HepG2 (cell line): ENCODE results near the gene KCNT2. TPM values are rescaled to one million over a fixed set of nuclear protein-coding genes. Genes with fewer than 3 reads are reported as not detected.

Source experiments
- ATAC-seq: fragments of 200-7000 bp; cut with Tn5 transposase; 3 replicates; pipeline ENCODE4 v1.9.1; 2020; ENCODE audit warnings: mild to moderate bottlenecking, moderate library complexity
- BruUV-seq: library from RNA; stranded (reverse); fragments of 400-500 nt; replicated peaks from 2 replicates; lab custom pipeline; 2021; lab: Mats Ljungman, UMichigan
- CTCF ChIA-PET: fragments of 300-600 bp; formaldehyde crosslinking; extraction: SDS; loops from one replicate; lab custom pipeline; 2021; ENCODE audit warnings: low total read pairs, inconsistent platforms, low intra/inter-chr PET ratio; lab: Yijun Ruan, JAX
- POLR2A ChIA-PET: fragments of 350-600 bp; sonication (Branson Sonifier 250); formaldehyde crosslinking; loops from one replicate; lab custom pipeline; 2020; ENCODE audit warnings: antibody characterized with exemption, inconsistent platforms; lab: Yijun Ruan, JAX
- DNase-seq: peaks from one replicate; pipeline ENCODE4 v3.0.0-alpha.2; 2015; ENCODE audit warnings: low spot score
- FAIRE-seq: peaks from 3 replicates; lab custom pipeline; 2011; peaks lifted over from hg19 to GRCh38; lab: Jason Lieb, UNC
- H2AFZ ChIP-seq: one replicate; pipeline ENCODE4 v1.6.1; 2011; ENCODE audit warnings: low read length, inconsistent platforms
- H3K27ac ChIP-seq: fragments of 300-600 bp; 3 replicates; pipeline ENCODE4 v1.8.0; 2011; ENCODE audit warnings: mixed run types, mild to moderate bottlenecking, mixed read lengths, low read length, inconsistent platforms; ENCODE audit not compliant: insufficient read depth; ENCODE audit errors: extremely low read length
- H3K27me3 ChIP-seq, 2 experiments: fragments of 200-600 bp in 1 of 2; 2 replicates in 1 of 2; 3 replicates in 1 of 2; pipeline versions ENCODE4 v1.6.0 to v1.8.0; 2011; ENCODE audit warnings: low read length in 2 of 2, mild to moderate bottlenecking in 2 of 2, moderate library complexity in 2 of 2, inconsistent platforms in 1 of 2; ENCODE audit not compliant: insufficient read depth in 2 of 2, control insufficient read depth in 1 of 2
- H3K36me3 ChIP-seq, 2 experiments: fragments of 200-600 bp in 1 of 2; replicated peaks in 1 of 2; 2 replicates in 1 of 2; 3 replicates in 1 of 2; pipeline versions ENCODE4 v1.5.1 to v1.8.0; 2011; ENCODE audit warnings: low read length in 2 of 2, inconsistent platforms in 1 of 2; ENCODE audit not compliant: insufficient read depth in 2 of 2, control insufficient read depth in 1 of 2
- H3K4me1 ChIP-seq: 2 replicates; pipeline ENCODE4 v1.5.1; 2012; ENCODE audit warnings: low read length, inconsistent platforms; ENCODE audit not compliant: insufficient read depth
- H3K4me2 ChIP-seq: 2 replicates; pipeline ENCODE4 v1.6.0; 2011; ENCODE audit warnings: low read depth, low read length, inconsistent platforms
- H3K4me3 ChIP-seq, 3 experiments: fragments of 200-600 bp in 1 of 3; sonication (generic), shearing (Covaris generic) in 1 of 3; replicated peaks in 1 of 3; 2 replicates each; pipeline ENCODE4 v1.5.1; 2011 to 2016; ENCODE audit warnings: low read length in 3 of 3, inconsistent platforms in 2 of 3, low read depth in 2 of 3, mild to moderate bottlenecking in 2 of 3, control low read depth in 1 of 3, mixed read lengths in 1 of 3; ENCODE audit not compliant: insufficient read depth in 1 of 3
- H3K79me2 ChIP-seq: one replicate; pipeline ENCODE4 v1.6.1; 2011; ENCODE audit warnings: low read length, inconsistent platforms; ENCODE audit not compliant: insufficient read depth
- H3K9ac ChIP-seq: 2 replicates; pipeline ENCODE4 v1.6.0; 2011; ENCODE audit warnings: mild to moderate bottlenecking, low read depth, low read length, inconsistent platforms; ENCODE audit not compliant: insufficient read depth
- H3K9me3 ChIP-seq: 2 replicates; pipeline ENCODE4 v1.5.1; 2012; ENCODE audit warnings: mild to moderate bottlenecking, low read length
- H4K20me1 ChIP-seq: 2 replicates; pipeline ENCODE4 v1.6.0; 2011; ENCODE audit warnings: inconsistent platforms, mild to moderate bottlenecking, low read length, moderate library complexity; ENCODE audit not compliant: insufficient read depth
- CENPT ChIP-seq: sonication (generic); formaldehyde crosslinking; IDR thresholded peaks from 2 replicates; pipeline ENCODE4 v1.8.0; 2022; ENCODE audit warnings: low read depth, mild to moderate bottlenecking, moderate library complexity, missing genetic modification reagents
- TBP ChIP-seq: sonication (generic); formaldehyde crosslinking; IDR thresholded peaks from 2 replicates; pipeline ENCODE4 v1.5.0; 2020; ENCODE audit warnings: missing genetic modification reagents
- TEAD2 ChIP-seq: sonication (generic); formaldehyde crosslinking; IDR thresholded peaks from 2 replicates; pipeline ENCODE4 v1.9.0; 2021; ENCODE audit warnings: missing genetic modification reagents
- ZBTB44 ChIP-seq: sonication (generic); formaldehyde crosslinking; IDR thresholded peaks from 2 replicates; pipeline ENCODE4 v1.4.0; 2020; ENCODE audit warnings: missing genetic modification reagents
- ZFP1 ChIP-seq: IDR thresholded peaks from 2 replicates; pipeline ENCODE4 v1.6.1; 2016
- ZNF597 ChIP-seq: sonication (generic); formaldehyde crosslinking; IDR thresholded peaks from 2 replicates; pipeline ENCODE4 v1.5.0; 2020; ENCODE audit warnings: missing genetic modification reagents
- WGBS: methylation state at CpG from one replicate; pipeline ENCODE4 v1.1.6; 2017; ENCODE audit warnings: low lambda C conversion rate; 5-methylcytosine and 5-hydroxymethylcytosine counted together
- in situ Hi-C: cut with HindIII; loops from 2 replicates; pipeline ENCODE4 v1.10.0; 2017; ENCODE audit warnings: low pct_unique_long_range_greater_than_20kb; ENCODE audit not compliant: extremely low pct_ligation_motif_present
- intact Hi-C: fragments of 100-400 bp; cut with micrococcal nuclease; formaldehyde crosslinking; loops from one replicate; pipeline ENCODE4 v1.10.0; 2022; ENCODE audit not compliant: unreplicated experiment
- polyA plus RNA-seq, 8 experiments: library from polyadenylated mRNA; depleted of rRNA in 3 of 8; stranded (reverse) in 7 of 8; unstranded in 1 of 8; fragments of >200 nt; fragmentation: Illumina TruSeq in 4 of 8; extraction: Trizol in 4 of 8; gene quantifications; 2 replicates each; pipeline versions ENCODE4 v1.2.1 to v1.2.3, GENCODE V29; 2011 to 2016; ENCODE audit warnings: low read depth in 4 of 8, missing spikeins in 1 of 8, mixed read lengths in 1 of 8; ENCODE audit not compliant: insufficient read depth in 1 of 8
- total RNA-seq, 5 experiments: library from RNA; depleted of rRNA; stranded (reverse); fragments of >200 nt; fragmentation: Illumina TruSeq; extraction: Trizol; gene quantifications; 2 replicates each; pipeline ENCODE4 v1.2.3, GENCODE V29; 2016; ENCODE audit warnings: low read depth in 1 of 5
- TF ChIP-seq, protein P1 (sequence below): IDR thresholded peaks from 2 replicates; pipeline ENCODE4 v1.6.1; 2016; ENCODE audit warnings: missing biosample characterization, missing genetic modification reagents, low read depth
- TF ChIP-seq, protein P2 (sequence below): sonication (generic); formaldehyde crosslinking; conservative IDR thresholded peaks from 2 replicates; pipeline ENCODE4 v1.4.0; 2020; ENCODE audit warnings: missing genetic modification reagents

KCNT2 gene
- total and polyA plus RNA-seq, 2 of the 13 experiments (the other 11 are each of a cell fraction or from before 2014, with no cell fraction given), result not detected

- no TSS peak for BruUV-seq
- ChIA-PET POLR2A (no interaction called here), CTCF (no interaction called here)
- intact Hi-C loops, result no loop called here
- no peak overlapping the region for H2AFZ ChIP-seq
- FAIRE-seq (no peak), DNase-seq (no peak)
- H3K4me3 ChIP-seq, result no peak overlapping the region
- in situ Hi-C loops, result no loop called here
- no peaks in the 10 kb centered on the region for H3K27me3 ChIP-seq
- TF ChIP-seq TEAD2 (no peak), ZBTB44 (CRISPR knock-in tag) (no peak), ZFP1 (CRISPR knock-in tag) (no peak)
- TF ChIP-seq, protein P1, sequence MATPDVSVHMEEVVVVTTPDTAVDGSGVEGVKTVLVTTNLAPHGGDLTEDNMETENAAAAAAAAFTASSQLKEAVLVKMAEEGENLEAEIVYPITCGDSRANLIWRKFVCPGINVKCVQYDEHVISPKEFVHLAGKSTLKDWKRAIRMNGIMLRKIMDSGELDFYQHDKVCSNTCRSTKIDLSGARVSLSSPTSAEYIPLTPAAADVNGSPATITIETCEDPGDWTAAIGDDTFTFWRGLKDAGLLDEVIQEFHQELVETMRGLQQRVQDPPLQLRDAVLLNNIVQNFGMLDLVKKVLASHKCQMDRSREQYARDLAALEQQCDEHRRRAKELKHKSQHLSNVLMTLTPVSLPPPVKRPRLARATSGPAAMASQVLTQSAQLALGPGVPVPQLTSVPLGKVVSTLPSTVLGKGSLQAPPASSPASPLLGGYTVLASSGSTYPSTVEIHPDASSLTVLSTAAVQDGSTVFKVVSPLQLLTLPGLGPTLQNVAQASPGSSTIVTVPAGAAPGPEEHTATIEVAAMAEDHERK, result no peak
- TF ChIP-seq, all 625 proteins: peak for 0
- Histone ChIP-seq H3K79me2 (no peaks in the 10 kb centered on the region), H3K9me3 (no peaks in the 10 kb centered on the region), H4K20me1 (no peaks in the 10 kb centered on the region), H3K4me2 (no peak overlapping the region), H3K27ac (no peak overlapping the region), H3K36me3 (no peaks in the 10 kb centered on the region), H3K9ac (no peak overlapping the region), H3K4me1 (no peaks in the 10 kb centered on the region)
- no peak for ATAC-seq
- 0% methylated on average over 3 of the region's 3 CpGs for WGBS
Measured at GRCh38 chr1:196209265-196209664, 399.0 kb downstream of the KCNT2 start.

GRCh38 chr1:196207612-196208217 is 400.5 kb downstream of the KCNT2 start:
- no peaks in the 10 kb centered on the region for H4K20me1 ChIP-seq
- H3K27me3 ChIP-seq, result no peaks in the 10 kb centered on the region
- in situ Hi-C loops, result no loop called here
- no peak overlapping the region for H3K4me3 ChIP-seq
- FAIRE-seq (no peak), DNase-seq (no peak)
- 16% methylated on average over 3 of the region's 3 CpGs for WGBS
- H3K79me2 ChIP-seq, result no peaks in the 10 kb centered on the region
- H3K4me1 ChIP-seq, result no peaks in the 10 kb centered on the region
- BruUV-seq, result no TSS peak
- H2AFZ ChIP-seq, result no peak overlapping the region
- TF ChIP-seq, protein P2, sequence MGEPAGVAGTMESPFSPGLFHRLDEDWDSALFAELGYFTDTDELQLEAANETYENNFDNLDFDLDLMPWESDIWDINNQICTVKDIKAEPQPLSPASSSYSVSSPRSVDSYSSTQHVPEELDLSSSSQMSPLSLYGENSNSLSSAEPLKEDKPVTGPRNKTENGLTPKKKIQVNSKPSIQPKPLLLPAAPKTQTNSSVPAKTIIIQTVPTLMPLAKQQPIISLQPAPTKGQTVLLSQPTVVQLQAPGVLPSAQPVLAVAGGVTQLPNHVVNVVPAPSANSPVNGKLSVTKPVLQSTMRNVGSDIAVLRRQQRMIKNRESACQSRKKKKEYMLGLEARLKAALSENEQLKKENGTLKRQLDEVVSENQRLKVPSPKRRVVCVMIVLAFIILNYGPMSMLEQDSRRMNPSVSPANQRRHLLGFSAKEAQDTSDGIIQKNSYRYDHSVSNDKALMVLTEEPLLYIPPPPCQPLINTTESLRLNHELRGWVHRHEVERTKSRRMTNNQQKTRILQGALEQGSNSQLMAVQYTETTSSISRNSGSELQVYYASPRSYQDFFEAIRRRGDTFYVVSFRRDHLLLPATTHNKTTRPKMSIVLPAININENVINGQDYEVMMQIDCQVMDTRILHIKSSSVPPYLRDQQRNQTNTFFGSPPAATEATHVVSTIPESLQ (CRISPR knock-in tag), result no peak
- TF ChIP-seq CENPT (CRISPR knock-in tag), result no peak
- no peak for TF ChIP-seq ZNF597 (CRISPR knock-in tag)
- no peak for TF ChIP-seq TBP (CRISPR knock-in tag)
- TF ChIP-seq, all 625 proteins: peak for 0
- Histone ChIP-seq H3K27ac (no peak overlapping the region), H3K36me3 (no peaks in the 10 kb centered on the region), H3K4me2 (no peak overlapping the region), H3K9ac (no peak overlapping the region), H3K9me3 (no peaks in the 10 kb centered on the region)
- no peak for ATAC-seq
- POLR2A ChIA-PET, result no interaction called here
- CTCF ChIA-PET, result no interaction called here
- intact Hi-C loops, result no loop called here
